PC-3 (cell line): ENCODE measurements around the gene ZNF195. TPM values are rescaled to one million over a fixed set of nuclear protein-coding genes. Genes with fewer than 3 reads are reported as not detected.

Experiments
- ATAC-seq: fragments of 200-7000 bp; cut with Tn5 transposase; 2 replicates; pipeline ENCODE4 v1.9.1; 2020; ENCODE audit warnings: mild to moderate bottlenecking, moderate library complexity
- BruUV-seq: library from RNA; stranded (reverse); fragments of 400-500 nt; replicated peaks from 2 replicates; lab custom pipeline; 2021; lab: Mats Ljungman, UMichigan
- CTCF ChIA-PET: fragments of 300-600 bp; sonication (Branson Sonifier 250); formaldehyde crosslinking; loops from one replicate; lab custom pipeline; 2022; ENCODE audit warnings: antibody characterized with exemption; lab: Charles Lee
- POLR2A ChIA-PET: fragments of 300-600 bp; sonication (Branson Sonifier 250); formaldehyde crosslinking; loops from one replicate; lab custom pipeline; 2022; ENCODE audit warnings: antibody characterized with exemption; ENCODE audit not compliant: unreplicated experiment; lab: Charles Lee
- DNase-seq: peaks from one replicate; pipeline ENCODE4 v3.0.0-alpha.2; 2015
- H2AFZ ChIP-seq: fragments of 300-600 bp; sonication (generic); 2 replicates; pipeline ENCODE4 v1.6.0; 2016; ENCODE audit warnings: antibody characterized with exemption, low read length
- H3F3A ChIP-seq: fragments of 300-600 bp; sonication (generic); one replicate; pipeline ENCODE4 v1.6.0; 2017; ENCODE audit warnings: antibody characterized with exemption, low read length, control low read depth, mild to moderate bottlenecking; ENCODE audit not compliant: unreplicated experiment
- H3K27ac ChIP-seq: fragments of 300-600 bp; sonication (generic); 2 replicates; pipeline ENCODE4 v1.5.1; 2016; ENCODE audit warnings: mild to moderate bottlenecking, low read length
- H3K27me3 ChIP-seq: fragments of 300-600 bp; sonication (generic); 2 replicates; pipeline ENCODE4 v1.6.1; 2016; ENCODE audit warnings: low read length, mixed read lengths
- H3K36me3 ChIP-seq: fragments of 300-600 bp; sonication (generic); 2 replicates; pipeline ENCODE4 v1.6.1; 2016; ENCODE audit warnings: low read depth, mixed run types, low read length, mixed read lengths
- H3K4me1 ChIP-seq: fragments of 300-600 bp; sonication (generic); 2 replicates; pipeline ENCODE4 v1.5.1; 2016; ENCODE audit warnings: low read length; ENCODE audit not compliant: insufficient read depth
- H3K4me2 ChIP-seq: fragments of 300-600 bp; sonication (generic); 2 replicates; pipeline ENCODE4 v1.6.0; 2016; ENCODE audit warnings: low read length
- H3K4me3 ChIP-seq: fragments of 300-600 bp; sonication (generic); 2 replicates; pipeline ENCODE4 v1.5.1; 2016; ENCODE audit warnings: mild to moderate bottlenecking, low read length, mixed read lengths
- H3K79me2 ChIP-seq: fragments of 300-600 bp; sonication (generic); 2 replicates; pipeline ENCODE4 v1.6.1; 2017; ENCODE audit warnings: low read length, mixed read lengths
- H3K9ac ChIP-seq: fragments of 300-600 bp; sonication (generic); 2 replicates; pipeline ENCODE4 v1.6.0; 2016; ENCODE audit warnings: mild to moderate bottlenecking, low read length
- H3K9me2 ChIP-seq: fragments of 300-600 bp; sonication (generic); replicated peaks from 2 replicates; pipeline ENCODE4 v1.6.1; 2016; ENCODE audit warnings: mixed run types, low read length, mixed read lengths
- H3K9me3 ChIP-seq: fragments of 300-600 bp; sonication (generic); 2 replicates; pipeline ENCODE4 v1.6.1; 2016; ENCODE audit warnings: low read length, mixed read lengths
- H4K20me1 ChIP-seq: fragments of 300-600 bp; sonication (generic); 2 replicates; pipeline ENCODE4 v1.6.1; 2016; ENCODE audit warnings: low read length, mixed read lengths
- EZH2 ChIP-seq: fragments of 300-600 bp; sonication (generic); IDR thresholded peaks from one replicate; pipeline ENCODE4 v1.6.1; 2017; ENCODE audit warnings: antibody characterized with exemption, mild to moderate bottlenecking, low read length; ENCODE audit not compliant: unreplicated experiment
- EZH2phosphoT487 ChIP-seq: fragments of 300-600 bp; sonication (generic); IDR thresholded peaks from 2 replicates; pipeline ENCODE4 v1.6.1; 2018; ENCODE audit warnings: mild to moderate bottlenecking, antibody characterized with exemption, low read length, borderline replicate concordance
- intact Hi-C: fragments of 100-400 bp; cut with micrococcal nuclease; formaldehyde crosslinking; loops from 2 replicates; pipeline ENCODE4 v1.9.0; 2023
- total RNA-seq: library from RNA; depleted of rRNA; stranded (reverse); fragments of >200 nt; gene quantifications from 2 replicates; pipeline ENCODE4 v1.2.3, GENCODE V29; 2014
- TF ChIP-seq, protein P1 (sequence below): fragments of 300-600 bp; sonication (generic); conservative IDR thresholded peaks from 2 replicates; pipeline ENCODE4 v1.5.1; 2017; ENCODE audit warnings: antibody characterized with exemption, low read depth, mild to moderate bottlenecking, low read length

Gene ZNF195
- total RNA-seq, 1 experiment from 2014 or later, result 47.9 TPM

DNA sequence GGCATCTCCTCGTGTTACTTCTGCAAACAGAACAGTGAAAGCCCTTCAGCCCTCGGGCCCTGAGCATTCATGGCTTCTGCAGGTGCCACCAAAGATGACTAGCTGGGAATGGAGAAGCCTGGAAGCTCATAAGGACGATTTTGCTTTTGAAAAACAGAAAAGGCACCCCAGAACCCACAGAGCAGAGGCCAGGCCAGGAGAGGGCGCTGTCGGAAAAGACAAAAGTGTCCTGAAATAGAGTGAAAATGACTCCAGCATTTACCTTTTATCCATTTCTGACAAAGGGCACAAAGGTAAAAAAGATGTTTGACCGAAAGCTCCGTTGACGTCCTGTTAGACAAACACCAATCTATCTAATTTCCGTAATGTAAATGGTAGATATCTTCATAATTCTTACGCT, 37.6 kb downstream of the ZNF195 start:
- Histone ChIP-seq H3K27ac (no peak overlapping the region), H3K9me3 (no peaks in the 10 kb centered on the region), H4K20me1 (no peaks in the 10 kb centered on the region), H3K79me2 (no peaks in the 10 kb centered on the region), H3K4me1 (0 out of 2 replicates have a peak, but pooled peaks cover 6% of the 10 kb centered on the region), H3K4me2 (no peak overlapping the region), H3K27me3 (peaks cover 24% of the 10 kb centered on the region), H3K4me3 (no peak overlapping the region), H3K9me2 (no peaks in the 10 kb centered on the region), H3F3A (no peaks in the 10 kb centered on the region), H3K36me3 (no peaks in the 10 kb centered on the region), H3K9ac (no peak overlapping the region), H2AFZ (no peak overlapping the region)
- intact Hi-C loops, result loop anchor here (10.0 kb wide), 1 partner anchor 64 kb away; no protein-coding TSS in a partner anchor
- DNase-seq (peak; percentile 65), ATAC-seq (peak; percentile 66)
- no TSS peak for BruUV-seq
- TF ChIP-seq, protein P1, sequence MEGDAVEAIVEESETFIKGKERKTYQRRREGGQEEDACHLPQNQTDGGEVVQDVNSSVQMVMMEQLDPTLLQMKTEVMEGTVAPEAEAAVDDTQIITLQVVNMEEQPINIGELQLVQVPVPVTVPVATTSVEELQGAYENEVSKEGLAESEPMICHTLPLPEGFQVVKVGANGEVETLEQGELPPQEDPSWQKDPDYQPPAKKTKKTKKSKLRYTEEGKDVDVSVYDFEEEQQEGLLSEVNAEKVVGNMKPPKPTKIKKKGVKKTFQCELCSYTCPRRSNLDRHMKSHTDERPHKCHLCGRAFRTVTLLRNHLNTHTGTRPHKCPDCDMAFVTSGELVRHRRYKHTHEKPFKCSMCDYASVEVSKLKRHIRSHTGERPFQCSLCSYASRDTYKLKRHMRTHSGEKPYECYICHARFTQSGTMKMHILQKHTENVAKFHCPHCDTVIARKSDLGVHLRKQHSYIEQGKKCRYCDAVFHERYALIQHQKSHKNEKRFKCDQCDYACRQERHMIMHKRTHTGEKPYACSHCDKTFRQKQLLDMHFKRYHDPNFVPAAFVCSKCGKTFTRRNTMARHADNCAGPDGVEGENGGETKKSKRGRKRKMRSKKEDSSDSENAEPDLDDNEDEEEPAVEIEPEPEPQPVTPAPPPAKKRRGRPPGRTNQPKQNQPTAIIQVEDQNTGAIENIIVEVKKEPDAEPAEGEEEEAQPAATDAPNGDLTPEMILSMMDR, result peak; percentile 83
- TF ChIP-seq EZH2phosphoT487 (no peak), EZH2 (no peak)
- CTCF ChIA-PET, result interaction anchor here (0.6 to 2.0 kb wide), 3 partner anchors 8 to 67 kb away, joined by 4 to 18 read pairs (median 4); partner anchors contain the start of gene ZNF195
- POLR2A ChIA-PET, result no interaction called here

DNA sequence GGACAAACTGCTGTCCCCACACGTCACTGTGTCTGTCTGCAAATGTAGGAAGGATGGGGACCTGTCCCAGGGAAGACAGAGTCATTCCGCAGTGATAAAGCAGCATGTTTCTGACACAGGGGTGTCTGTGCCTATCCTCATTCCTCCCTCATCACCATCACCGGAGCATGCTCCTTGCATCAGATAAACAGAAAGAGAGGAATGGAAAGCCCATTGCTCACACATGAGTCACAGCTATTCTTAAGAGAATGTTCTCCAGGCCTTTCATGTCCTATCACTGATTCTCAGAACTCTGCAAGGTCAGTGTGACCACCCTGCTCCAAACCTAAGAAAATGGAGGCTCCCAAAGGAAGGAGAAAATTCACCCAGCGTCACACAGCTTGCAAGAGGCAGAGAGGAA, 38.9 kb downstream of the ZNF195 start:
- no peak overlapping the region for H3K4me2 ChIP-seq
- no peaks in the 10 kb centered on the region for H3K79me2 ChIP-seq
- H3K4me3 ChIP-seq, result no peak overlapping the region
- no peaks in the 10 kb centered on the region for H3K9me3 ChIP-seq
- ChIA-PET CTCF (interaction anchor here (0.6 kb wide), 1 partner anchor 68 kb away, joined by 7 read pairs; no protein-coding TSS in a partner anchor), POLR2A (no interaction called here)
- intact Hi-C loops, result loop anchor here (10.0 kb wide), 1 partner anchor 65 kb away; no protein-coding TSS in a partner anchor
- H3K9ac ChIP-seq, result no peak overlapping the region
- peaks cover 23% of the 10 kb centered on the region for H3K27me3 ChIP-seq
- no peak overlapping the region for H2AFZ ChIP-seq
- no peaks in the 10 kb centered on the region for H3F3A ChIP-seq
- H3K27ac ChIP-seq, result no peak overlapping the region
- peak; percentile 72 for ATAC-seq
- no peaks in the 10 kb centered on the region for H3K9me2 ChIP-seq
- peak; percentile 55 for DNase-seq
- TF ChIP-seq, protein P1, result no peak
- TF ChIP-seq EZH2 (no peak), EZH2phosphoT487 (no peak)
- BruUV-seq, result no TSS peak
- H3K36me3 ChIP-seq, result no peaks in the 10 kb centered on the region
- H3K4me1 ChIP-seq, result 0 out of 2 replicates have a peak, but pooled peaks cover 6% of the 10 kb centered on the region
- no peaks in the 10 kb centered on the region for H4K20me1 ChIP-seq

DNA sequence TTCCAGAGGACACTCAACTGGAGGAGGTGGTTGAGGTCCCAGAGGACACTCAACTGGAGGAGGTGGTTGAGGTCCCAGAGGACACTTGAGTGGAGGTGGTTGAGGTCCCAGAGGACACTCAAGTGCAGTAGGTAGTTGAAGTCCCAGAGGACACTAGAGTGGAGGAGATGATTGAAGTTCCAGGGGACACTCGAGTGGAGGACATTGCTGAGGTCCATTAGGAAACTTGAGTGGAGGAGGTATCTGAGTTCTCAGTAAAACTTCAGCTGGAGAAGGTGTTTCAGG, 39.7 kb downstream of the ZNF195 start:
- Histone ChIP-seq H3K4me2 (no peak overlapping the region), H3F3A (no peaks in the 10 kb centered on the region), H3K27ac (no peak overlapping the region), H3K9me2 (no peaks in the 10 kb centered on the region), H4K20me1 (no peaks in the 10 kb centered on the region), H3K4me3 (no peak overlapping the region), H3K79me2 (no peaks in the 10 kb centered on the region), H3K27me3 (peaks cover 16% of the 10 kb centered on the region), H2AFZ (no peak overlapping the region), H3K36me3 (no peaks in the 10 kb centered on the region), H3K9me3 (no peaks in the 10 kb centered on the region), H3K4me1 (0 out of 2 replicates have a peak, but pooled peaks cover 6% of the 10 kb centered on the region), H3K9ac (no peak overlapping the region)
- BruUV-seq, result no TSS peak
- DNase-seq, result no peak
- ChIA-PET POLR2A (no interaction called here), CTCF (no interaction called here)
- no peak for ATAC-seq
- TF ChIP-seq, protein P1, result no peak
- TF ChIP-seq EZH2, result no peak
- TF ChIP-seq EZH2phosphoT487, result no peak
- intact Hi-C loops, result no loop called here
